KMS-11 (cell line): ENCODE measurements around the gene DNA2.
"Not testable (repeated sequence)": the region's sequence is repeated elsewhere in the genome, so short reads cannot be mapped to it uniquely, and the experiment has no call there.

Experiments
- H2AFZ ChIP-seq: fragments of 200-600 bp; sonication (generic); 2 replicates; pipeline ENCODE4 v1.6.1; 2016; ENCODE audit warnings: antibody characterized with exemption, mixed run types, low read depth
- H3K27ac ChIP-seq: fragments of 200-600 bp; sonication (generic); 2 replicates; pipeline ENCODE4 v1.6.1; 2016; ENCODE audit warnings: mild to moderate bottlenecking, mixed run types
- H3K27me3 ChIP-seq: fragments of 200-600 bp; sonication (generic); 2 replicates; pipeline ENCODE4 v1.6.1; 2017; ENCODE audit warnings: mild to moderate bottlenecking, low read depth, mixed run types, moderate library complexity; ENCODE audit not compliant: insufficient read depth
- H3K36me3 ChIP-seq: fragments of 200-600 bp; sonication (generic); 2 replicates; pipeline ENCODE4 v1.6.1; 2017; ENCODE audit warnings: mild to moderate bottlenecking, mixed run types; ENCODE audit not compliant: insufficient read depth
- H3K4me1 ChIP-seq: fragments of 200-600 bp; sonication (generic); 2 replicates; pipeline ENCODE4 v1.6.1; 2016; ENCODE audit warnings: mild to moderate bottlenecking, low read depth, mixed run types; ENCODE audit not compliant: poor library complexity, severe bottlenecking
- H3K4me2 ChIP-seq: fragments of 200-600 bp; sonication (generic); 2 replicates; pipeline ENCODE4 v1.7.0; 2016; ENCODE audit warnings: mild to moderate bottlenecking, mixed run types
- H3K4me3 ChIP-seq: fragments of 200-600 bp; sonication (generic); IDR thresholded peaks from 2 replicates; pipeline ENCODE4 v1.6.1; 2017; ENCODE audit warnings: low read depth, low read length, mixed read lengths; ENCODE audit not compliant: insufficient read depth
- H3K79me2 ChIP-seq: fragments of 200-600 bp; sonication (generic); 2 replicates; pipeline ENCODE4 v1.6.1; 2016; ENCODE audit warnings: low read depth, mixed run types; ENCODE audit not compliant: insufficient read depth
- H3K9ac ChIP-seq: fragments of 200-600 bp; sonication (generic); 2 replicates; pipeline ENCODE4 v1.6.1; 2016; ENCODE audit warnings: mild to moderate bottlenecking, mixed run types
- H4K20me1 ChIP-seq: fragments of 200-600 bp; sonication (generic); 2 replicates; pipeline ENCODE4 v1.6.1; 2016; ENCODE audit warnings: mild to moderate bottlenecking, mixed run types; ENCODE audit not compliant: insufficient read depth
- CTCF ChIP-seq: fragments of 200-600 bp; sonication (generic); conservative IDR thresholded peaks from 2 replicates; pipeline ENCODE4 v1.6.1; 2017; ENCODE audit warnings: low read depth, mild to moderate bottlenecking, antibody characterized with exemption, low read length, moderate library complexity, mixed read lengths

DNA2 gene, protein sequence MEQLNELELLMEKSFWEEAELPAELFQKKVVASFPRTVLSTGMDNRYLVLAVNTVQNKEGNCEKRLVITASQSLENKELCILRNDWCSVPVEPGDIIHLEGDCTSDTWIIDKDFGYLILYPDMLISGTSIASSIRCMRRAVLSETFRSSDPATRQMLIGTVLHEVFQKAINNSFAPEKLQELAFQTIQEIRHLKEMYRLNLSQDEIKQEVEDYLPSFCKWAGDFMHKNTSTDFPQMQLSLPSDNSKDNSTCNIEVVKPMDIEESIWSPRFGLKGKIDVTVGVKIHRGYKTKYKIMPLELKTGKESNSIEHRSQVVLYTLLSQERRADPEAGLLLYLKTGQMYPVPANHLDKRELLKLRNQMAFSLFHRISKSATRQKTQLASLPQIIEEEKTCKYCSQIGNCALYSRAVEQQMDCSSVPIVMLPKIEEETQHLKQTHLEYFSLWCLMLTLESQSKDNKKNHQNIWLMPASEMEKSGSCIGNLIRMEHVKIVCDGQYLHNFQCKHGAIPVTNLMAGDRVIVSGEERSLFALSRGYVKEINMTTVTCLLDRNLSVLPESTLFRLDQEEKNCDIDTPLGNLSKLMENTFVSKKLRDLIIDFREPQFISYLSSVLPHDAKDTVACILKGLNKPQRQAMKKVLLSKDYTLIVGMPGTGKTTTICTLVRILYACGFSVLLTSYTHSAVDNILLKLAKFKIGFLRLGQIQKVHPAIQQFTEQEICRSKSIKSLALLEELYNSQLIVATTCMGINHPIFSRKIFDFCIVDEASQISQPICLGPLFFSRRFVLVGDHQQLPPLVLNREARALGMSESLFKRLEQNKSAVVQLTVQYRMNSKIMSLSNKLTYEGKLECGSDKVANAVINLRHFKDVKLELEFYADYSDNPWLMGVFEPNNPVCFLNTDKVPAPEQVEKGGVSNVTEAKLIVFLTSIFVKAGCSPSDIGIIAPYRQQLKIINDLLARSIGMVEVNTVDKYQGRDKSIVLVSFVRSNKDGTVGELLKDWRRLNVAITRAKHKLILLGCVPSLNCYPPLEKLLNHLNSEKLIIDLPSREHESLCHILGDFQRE

DNA sequence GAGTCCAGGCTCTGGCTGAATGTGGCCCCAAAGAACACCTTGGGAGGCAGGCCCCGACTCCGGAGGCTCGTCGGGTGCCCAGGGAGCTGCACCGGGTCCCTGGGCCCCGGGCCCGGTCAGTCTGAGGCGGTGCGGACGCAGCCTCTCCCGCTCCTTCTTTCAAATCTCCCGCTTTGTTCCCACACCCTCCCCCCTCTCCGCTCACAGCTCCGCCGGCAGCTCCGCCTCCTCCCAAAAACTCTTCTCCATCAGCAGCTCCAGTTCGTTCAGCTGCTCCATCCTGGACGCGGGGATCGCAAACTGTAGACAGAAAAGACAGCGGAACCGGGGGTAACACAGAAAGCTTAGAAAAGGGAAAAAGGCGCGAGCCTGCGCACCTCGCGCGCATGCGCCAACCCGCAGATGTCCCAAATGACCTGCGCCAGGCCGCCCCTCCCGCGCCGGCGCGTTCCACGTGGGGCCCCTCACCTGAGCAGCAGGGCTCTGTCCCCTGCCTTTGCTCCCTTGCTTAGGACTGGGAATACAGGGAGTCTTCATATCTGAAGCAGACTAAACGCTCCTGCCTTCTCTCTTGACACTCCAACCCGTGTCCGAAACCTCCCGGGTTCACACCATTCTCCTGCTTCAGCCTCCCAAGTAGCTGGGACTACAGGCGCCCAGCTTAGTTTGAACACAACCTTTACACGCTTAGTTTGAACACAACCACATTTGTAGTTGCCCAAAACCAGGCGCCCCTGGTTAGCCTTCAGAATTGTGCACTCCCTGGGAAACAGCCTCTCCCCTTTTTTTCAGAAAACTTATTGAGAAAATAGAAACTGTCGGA is at the start of gene DNA2:
DNA2 (minus strand) TSS at position 388 of the 823 bp plus-strand sequence; CDS start at position 279, 109 bp downstream.
- peak within 1 kb of the TSS; percentile 82 for H3K27ac ChIP-seq
- no peaks in the 10 kb centered on the region for H3K27me3 ChIP-seq
- H3K79me2 ChIP-seq = peaks cover 40% of the 10 kb centered on the region
- H2AFZ ChIP-seq = peak within 1 kb of the TSS; percentile 99
- peak within 1 kb of the TSS; percentile 39 for H3K4me3 ChIP-seq
- peak within 1 kb of the TSS; percentile 85 for H3K9ac ChIP-seq
- no peaks in the 10 kb centered on the region for H4K20me1 ChIP-seq
- peaks cover 17% of the 10 kb centered on the region for H3K4me1 ChIP-seq
- H3K4me2 ChIP-seq = peak within 1 kb of the TSS; percentile 76
- no peaks in the 10 kb centered on the region; the same call in 1 of the 2 replicates for H3K36me3 ChIP-seq
- TF ChIP-seq CTCF = no peak

DNA sequence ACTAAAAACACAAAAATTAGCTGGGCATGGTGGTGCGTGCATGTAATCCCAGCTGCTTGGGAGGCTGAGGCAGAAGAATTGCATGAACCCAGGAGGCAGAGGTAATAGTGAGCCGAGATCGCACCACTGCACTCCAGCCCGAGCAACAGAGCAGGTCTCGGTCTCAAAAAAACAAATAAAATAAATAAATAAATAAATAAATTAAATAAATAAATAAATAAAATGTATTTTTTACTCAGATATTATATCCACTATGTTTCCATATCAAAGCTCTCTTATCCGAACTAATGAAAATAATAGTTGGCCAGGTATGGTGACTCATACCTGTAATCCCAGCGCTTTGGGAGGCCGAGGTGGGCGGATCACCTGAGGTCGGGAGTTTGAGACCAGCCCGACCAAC is 46.8 kb upstream of the DNA2 start:
- not testable (repeated sequence) for H3K27ac ChIP-seq, H4K20me1 ChIP-seq, H3K4me2 ChIP-seq, H3K4me3 ChIP-seq, H2AFZ ChIP-seq, H3K9ac ChIP-seq, H3K4me1 ChIP-seq, H3K27me3 ChIP-seq, H3K79me2 ChIP-seq, H3K36me3 ChIP-seq

DNA sequence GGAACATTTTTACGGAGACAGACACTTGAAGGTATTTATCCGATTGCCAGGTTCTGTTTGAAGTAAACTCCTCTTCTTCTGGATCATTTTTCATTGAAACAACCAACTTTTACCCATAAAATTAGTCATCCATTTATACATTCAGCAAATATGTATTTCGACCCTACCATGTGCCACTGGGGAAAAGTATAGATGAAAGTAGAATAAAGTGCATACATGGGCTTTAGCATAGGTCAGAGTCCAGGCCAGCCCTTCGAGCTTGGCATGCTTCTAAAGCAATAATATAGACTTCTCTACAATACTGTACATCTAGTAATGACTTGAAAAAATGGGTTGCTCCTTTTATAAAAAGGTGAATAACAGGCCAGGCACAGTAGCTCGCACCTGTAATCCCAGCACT is 45.4 kb upstream of the DNA2 start:
- no peaks in the 10 kb centered on the region for H3K27me3 ChIP-seq
- no peak overlapping the region for H3K4me2 ChIP-seq
- H3K4me3 ChIP-seq = no peak overlapping the region
- no peaks in the 10 kb centered on the region; the same call in 1 of the 2 replicates for H3K36me3 ChIP-seq
- H2AFZ ChIP-seq = no peak overlapping the region
- H4K20me1 ChIP-seq = no peaks in the 10 kb centered on the region
- no peak overlapping the region for H3K9ac ChIP-seq
- H3K27ac ChIP-seq = no peak overlapping the region
- no peaks in the 10 kb centered on the region for H3K79me2 ChIP-seq
- H3K4me1 ChIP-seq = no peaks in the 10 kb centered on the region
- no peak for TF ChIP-seq CTCF

DNA sequence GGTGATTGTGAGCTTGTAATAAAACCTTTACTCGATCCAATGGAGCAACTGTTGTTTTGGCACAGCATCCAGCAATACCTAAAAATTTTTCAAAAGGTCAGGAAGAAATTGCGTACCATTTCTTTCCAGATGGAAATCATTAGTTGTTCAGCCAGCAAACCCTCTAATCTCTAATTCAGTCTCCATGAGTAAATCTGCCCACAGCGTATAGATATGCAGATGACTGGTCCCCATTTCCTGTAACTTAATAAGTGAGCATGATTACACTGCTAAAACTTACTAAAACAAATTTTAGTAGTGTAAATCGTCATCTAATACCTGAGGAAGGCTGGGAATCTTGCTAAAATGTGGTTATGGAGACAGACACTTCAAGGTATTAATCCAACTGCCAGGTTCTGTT is 45.0 kb upstream of the DNA2 start:
- Histone ChIP-seq H3K4me3 (no peak overlapping the region), H3K36me3 (no peaks in the 10 kb centered on the region), H3K79me2 (no peaks in the 10 kb centered on the region), H3K27ac (no peak overlapping the region), H3K9ac (no peak overlapping the region), H3K4me2 (no peak overlapping the region), H3K27me3 (no peaks in the 10 kb centered on the region), H3K4me1 (no peaks in the 10 kb centered on the region), H2AFZ (no peak overlapping the region), H4K20me1 (no peaks in the 10 kb centered on the region)
- no peak for TF ChIP-seq CTCF

- H3K4me3 ChIP-seq, H3K79me2 ChIP-seq, H3K27me3 ChIP-seq, H3K36me3 ChIP-seq, H3K27ac ChIP-seq, H3K9ac ChIP-seq, H2AFZ ChIP-seq, H3K4me2 ChIP-seq, H4K20me1 ChIP-seq, H3K4me1 ChIP-seq: not testable (repeated sequence)
These were observed 44.4 kb upstream of the DNA2 start for GRCh38 chr10:68516216-68516615.
